ENCODE data around the gene PRPF40A.
"Not testable (repeated sequence)": the region's sequence is repeated elsewhere in the genome, so short reads cannot be mapped to it uniquely, and the experiment has no call there.

Gene PRPF40A

GRCh38 chr2:152717228-152718075 lies at the start of gene PRPF40A:
Gene PRPF40A, minus strand, starts transcription at chr2:152717461. Its CDS starts 22 bp downstream, at chr2:152717439.
- in situ Hi-C loops (cut with MboI; ENCODE audit: low sequenced_read_pairs): no loop called here

- in situ Hi-C loops (cut with MboI; ENCODE audit: low sequenced_read_pairs): no loop called here
Measured at GRCh38 chr2:152766928-152767327, 49.7 kb upstream of the PRPF40A start.

GRCh38 chr2:152763651-152764050 lies 46.4 kb upstream of the PRPF40A start:
- in situ Hi-C loops (cut with MboI; ENCODE audit: low sequenced_read_pairs): no loop called here

- in situ Hi-C loops (cut with MboI; ENCODE audit: low sequenced_read_pairs): not testable (repeated sequence)
Measured at GRCh38 chr2:152763208-152763607, 45.9 kb upstream of the PRPF40A start.

- in situ Hi-C loops (cut with MboI; ENCODE audit: low sequenced_read_pairs): no loop called here
Measured at GRCh38 chr2:152762202-152762601, 44.9 kb upstream of the PRPF40A start.

GRCh38 chr2:152761214-152761613 lies 44.0 kb upstream of the PRPF40A start:
- in situ Hi-C loops (cut with MboI; ENCODE audit: low sequenced_read_pairs): no loop called here

GRCh38 chr2:152759290-152760072 lies 42.2 kb upstream of the PRPF40A start:
- in situ Hi-C loops (cut with MboI; ENCODE audit: low sequenced_read_pairs): no loop called here

- in situ Hi-C loops (cut with MboI; ENCODE audit: low sequenced_read_pairs): no loop called here
Measured at GRCh38 chr2:152755029-152755428, 37.8 kb upstream of the PRPF40A start.

GRCh38 chr2:152747751-152748150 lies 30.5 kb upstream of the PRPF40A start:
- in situ Hi-C loops (cut with MboI; ENCODE audit: low sequenced_read_pairs): not testable (repeated sequence)

GRCh38 chr2:152743002-152743401 lies 25.7 kb upstream of the PRPF40A start:
- in situ Hi-C loops (cut with MboI; ENCODE audit: low sequenced_read_pairs): no loop called here

- in situ Hi-C loops (cut with MboI; ENCODE audit: low sequenced_read_pairs): no loop called here
Measured at GRCh38 chr2:152740743-152741328, 23.6 kb upstream of the PRPF40A start.

GRCh38 chr2:152739705-152740104 lies 22.4 kb upstream of the PRPF40A start:
- in situ Hi-C loops (cut with MboI; ENCODE audit: low sequenced_read_pairs): not testable (repeated sequence)

- in situ Hi-C loops (cut with MboI; ENCODE audit: low sequenced_read_pairs): no loop called here
Measured at GRCh38 chr2:152738438-152738837, 21.2 kb upstream of the PRPF40A start.

GRCh38 chr2:152737509-152737908 lies 20.2 kb upstream of the PRPF40A start:
- in situ Hi-C loops (cut with MboI; ENCODE audit: low sequenced_read_pairs): not testable (repeated sequence)

- in situ Hi-C loops (cut with MboI; ENCODE audit: low sequenced_read_pairs): no loop called here
Measured at GRCh38 chr2:152730591-152731333, 13.5 kb upstream of the PRPF40A start.

GRCh38 chr2:152729844-152730243 lies 12.6 kb upstream of the PRPF40A start:
- in situ Hi-C loops (cut with MboI; ENCODE audit: low sequenced_read_pairs): no loop called here

- in situ Hi-C loops (cut with MboI; ENCODE audit: low sequenced_read_pairs): no loop called here
Measured at GRCh38 chr2:152723918-152724317, 6.7 kb upstream of the PRPF40A start.

- in situ Hi-C loops (cut with MboI; ENCODE audit: low sequenced_read_pairs): not testable (repeated sequence)
Measured at GRCh38 chr2:152722639-152723038, 5.4 kb upstream of the PRPF40A start.

- in situ Hi-C loops (cut with MboI; ENCODE audit: low sequenced_read_pairs): no loop called here
Measured at GRCh38 chr2:152720794-152721193, 3.5 kb upstream of the PRPF40A start.

- in situ Hi-C loops (cut with MboI; ENCODE audit: low sequenced_read_pairs): no loop called here
Measured at GRCh38 chr2:152718909-152719645, 1.8 kb upstream of the PRPF40A start.
